Esophagus muscularis mucosa (tissue), 3 donors: Measurements from ENCODE around the gene CDKN2A.

Experiments
- CTCF ChIP-seq, 3 experiments: fragments of 200-600 bp in 2 of 3; fragments of 450-650 bp in 1 of 3; sonication (generic) in 2 of 3; IDR thresholded peaks; one replicate each; pipeline ENCODE4 v1.5.1; 2017 to 2019; ENCODE audit warnings: antibody characterized with exemption in 3 of 3, mild to moderate bottlenecking in 2 of 3, moderate library complexity in 1 of 3
- POLR2AphosphoS5 ChIP-seq, 2 donors: sonication (generic); formaldehyde crosslinking; IDR thresholded peaks; one replicate each; pipeline ENCODE4 v1.6.1; 2017; ENCODE audit warnings: antibody characterized with exemption in 2 of 2

GRCh38 chr9:22002038-22002437, 7.8 kb upstream of the CDKN2A start:
- no peak for TF ChIP-seq POLR2AphosphoS5 (IDR thresholded peaks at IDR 0.05)
- no peak for TF ChIP-seq CTCF (IDR thresholded peaks at IDR 0.05)
